Measurements from ENCODE around the gene CACNA1C. TPM values are rescaled to one million over a fixed set of nuclear protein-coding genes. Genes with fewer than 3 reads are reported as not detected.

Gene CACNA1C
- total and polyA plus RNA-seq, 10 of the 15 experiments (the other 5 are each of a cell fraction or from before 2014, with no cell fraction given), result under 0.01 to 0.15 (median 0.09) TPM; not detected in 5

GRCh38 chr12:2679068-2679815 lies 626.5 kb downstream of the CACNA1C start (continued):
- TF ChIP-seq SKIL (IDR thresholded peaks at IDR 0.05; ENCODE audit: low read depth, poor library complexity, severe bottlenecking), result no peak
- no peak for TF ChIP-seq ATF3 (IDR thresholded peaks at IDR 0.05; ENCODE audit: borderline replicate concordance, extremely low read depth, low read depth, low read length)

GRCh38 chr12:2679816-2680675 lies 627.3 kb downstream of the CACNA1C start:
- WGBS (ENCODE audit: insufficient coverage, insufficient replicate concordance, low lambda C conversion rate, missing lambda C conversion rate), result 41% methylated on average over 17 of the region's 18 CpGs
- ChIA-PET POLR2A (no interaction called here), RAD21 (ENCODE audit: unreplicated experiment) (no interaction called here), SMC1A (ENCODE audit: uncharacterized antibody, unreplicated experiment) (no interaction called here), CTCF (no interaction called here)
- DNase-seq (ENCODE audit: low read depth, low spot score) (no peak), FAIRE-seq (no peak), ATAC-seq (no peak)
- Histone ChIP-seq H3K79me2 (ENCODE audit: control insufficient read depth, insufficient read depth, low read length) (no peaks in the 10 kb centered on the region), H3K4me3 (no peak overlapping the region), H3K27ac (ENCODE audit: control insufficient read depth, insufficient read depth) (no peak overlapping the region), H3K36me3 (ENCODE audit: control insufficient read depth in 2 of 2, insufficient read depth in 2 of 2, low read length in 1 of 2) (no peaks in the 10 kb centered on the region), H3K9me3 (replicated peaks; ENCODE audit: control insufficient read depth, insufficient read depth, low read length) (no peaks in the 10 kb centered on the region), H3K4me1 (ENCODE audit: control insufficient read depth, insufficient read depth, low read length) (no peaks in the 10 kb centered on the region), H3K4me2 (ENCODE audit: control insufficient read depth, insufficient read depth) (no peak overlapping the region), H2AFZ (ENCODE audit: control insufficient read depth, low read depth, low read length) (no peak overlapping the region), H3K27me3 (replicated peaks in 1 of 2; ENCODE audit: control insufficient read depth in 2 of 2, insufficient read depth in 2 of 2, low read length in 1 of 2) (peaks cover 0 to 2% of the 10 kb centered on the region in 2 experiments; a peak in 2 of 4 replicates), H3K9ac (ENCODE audit: control insufficient read depth, insufficient read depth, low read length) (no peak overlapping the region), H4K20me1 (ENCODE audit: control insufficient read depth, insufficient read depth) (no peaks in the 10 kb centered on the region)
- TF ChIP-seq ATF7 (IDR thresholded peaks at IDR 0.05; ENCODE audit: low read depth) (no peak), ZNF24 (IDR thresholded peaks at IDR 0.05) (no peak), SUPT20H (IDR thresholded peaks at IDR 0.05; ENCODE audit: borderline replicate concordance, control insufficient read depth, low read depth, low read length) (no peak)
- no TSS peak for BruUV-seq (replicated peaks)
- intact Hi-C loops (cut with micrococcal nuclease; ENCODE audit: unreplicated experiment) (no loop called here), in situ Hi-C loops (cut with MboI) (no loop called here)

Measured in GM12878 (cell line).